SJSA1 (cell line): ENCODE results near the gene PEA15. TPM values are rescaled to one million over a fixed set of nuclear protein-coding genes. Genes with fewer than 3 reads are reported as not detected.
A peak's percentile ranks its signal among the peaks of the same experiment; 100 is the strongest.

Experiments
- DNase-seq, 2 experiments: peaks; one replicate each; pipeline ENCODE4 v3.0.0-alpha.2; 2015 to 2020; ENCODE audit warnings: low spot score in 2 of 2, low read depth in 1 of 2
- H3K27ac ChIP-seq: fragments of 250-450 bp; sonication (Bioruptor Pico); 2 replicates; pipeline ENCODE4 v1.5.1; 2020; ENCODE audit warnings: mild to moderate bottlenecking, moderate library complexity
- H3K27me3 ChIP-seq: fragments of 250-450 bp; sonication (Bioruptor Pico); replicated peaks from 2 replicates; pipeline ENCODE4 v1.5.1; 2020; ENCODE audit warnings: mild to moderate bottlenecking, moderate library complexity
- H3K36me3 ChIP-seq: fragments of 250-450 bp; sonication (Bioruptor Pico); 2 replicates; pipeline ENCODE4 v1.5.1; 2020; ENCODE audit warnings: mild to moderate bottlenecking
- H3K4me1 ChIP-seq: fragments of 250-450 bp; sonication (Bioruptor Pico); replicated peaks from 2 replicates; pipeline ENCODE4 v1.6.1; 2021; ENCODE audit warnings: mild to moderate bottlenecking
- H3K4me3 ChIP-seq: fragments of 250-450 bp; sonication (Bioruptor Pico); 2 replicates; pipeline ENCODE4 v1.5.1; 2020; ENCODE audit warnings: mild to moderate bottlenecking
- H3K9me3 ChIP-seq: fragments of 250-450 bp; sonication (Bioruptor Pico); replicated peaks from 2 replicates; pipeline ENCODE4 v1.5.1; 2020; ENCODE audit warnings: mild to moderate bottlenecking
- total RNA-seq: library from RNA; depleted of rRNA; stranded (reverse); fragments of >200 nt; shearing (Covaris generic); gene quantifications from 2 replicates; pipeline ENCODE4 v1.2.3, GENCODE V29; 2014

Gene PEA15
- total RNA-seq, 1 experiment from 2014 or later = 321 TPM

DNA sequence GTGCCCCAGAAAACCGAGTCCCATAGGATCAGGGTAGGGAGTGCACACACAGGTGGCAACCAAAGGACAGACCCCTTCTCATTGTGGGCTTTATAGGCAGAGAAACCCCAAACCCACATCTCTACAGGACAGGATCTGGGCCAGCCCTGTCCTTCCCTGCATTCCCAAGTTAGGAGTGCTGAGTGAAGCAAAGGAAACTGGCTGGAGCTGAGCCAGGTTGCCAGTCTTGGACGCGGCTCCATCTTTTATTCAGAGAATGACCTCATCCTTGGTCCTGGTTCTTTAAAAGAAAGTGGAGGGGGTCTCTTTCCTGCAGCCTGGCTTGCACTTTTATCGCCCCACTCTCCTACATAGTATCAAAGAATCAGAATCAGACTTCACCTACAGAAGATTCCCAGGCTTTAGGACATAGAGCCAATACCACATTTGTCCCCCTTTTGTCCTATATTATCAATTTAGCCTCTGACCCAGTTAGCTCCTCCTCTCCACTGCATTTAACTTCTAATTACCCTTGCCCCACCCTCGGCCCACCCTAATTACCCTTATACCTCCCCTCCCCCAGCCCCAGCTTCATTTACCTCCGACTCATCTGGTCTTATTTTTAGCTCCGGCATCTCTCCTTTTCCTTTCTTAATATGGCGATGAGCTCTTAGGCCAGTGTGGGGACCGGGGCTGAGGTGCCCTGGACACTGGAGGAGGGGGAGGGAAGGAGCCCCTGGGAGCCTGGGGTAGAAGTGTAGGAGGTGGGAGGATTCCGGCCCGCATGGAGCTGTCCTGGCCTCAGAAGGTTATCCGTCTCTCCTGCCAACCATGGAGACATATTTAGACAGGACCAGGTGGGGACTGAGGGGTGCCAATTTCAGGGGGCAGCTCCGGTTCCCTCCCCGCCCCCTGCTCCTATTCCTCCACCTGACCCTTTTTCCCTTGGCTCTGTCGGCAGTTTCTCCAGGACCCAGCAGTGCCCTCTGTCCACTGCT is 15.2 kb upstream of the PEA15 start, which contains the start of gene CASQ1:
TSS of gene CASQ1 (plus strand) at position 927 of the 977 bp plus-strand sequence. CDS start 177 bp downstream, outside the sequence.
- H3K9me3 ChIP-seq = no peaks in the 10 kb centered on the region
- H3K36me3 ChIP-seq = no peaks in the 10 kb centered on the region
- DNase-seq = no peak

DNA sequence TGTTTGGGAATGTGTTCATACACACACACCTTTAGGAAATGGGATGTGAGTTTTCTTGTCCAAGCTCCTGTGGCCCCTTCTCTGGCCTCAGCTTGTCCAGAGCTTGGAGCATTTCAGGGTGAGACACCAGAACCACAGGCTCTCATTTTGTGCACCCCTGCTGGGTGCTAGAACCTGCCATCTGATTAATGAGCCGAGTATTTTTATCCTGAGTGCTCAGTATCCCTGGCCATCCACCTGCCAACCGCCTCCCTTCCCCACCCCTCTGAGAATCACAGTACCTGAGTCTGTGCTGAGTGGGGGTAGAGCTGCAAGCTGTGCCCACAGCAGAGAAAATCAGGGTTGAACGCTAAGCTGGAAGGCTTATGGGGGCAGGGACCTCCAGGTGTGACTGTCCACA is 13.4 kb upstream of the PEA15 start:
- Histone ChIP-seq H3K4me1 (peaks cover 23% of the 10 kb centered on the region), H3K36me3 (no peaks in the 10 kb centered on the region), H3K9me3 (no peaks in the 10 kb centered on the region), H3K27me3 (no peaks in the 10 kb centered on the region), H3K27ac (no peak overlapping the region), H3K4me3 (no peak overlapping the region)
- no peak for DNase-seq

More for the DNA sequence above, 15.2 kb upstream of the PEA15 start, which contains the start of gene CASQ1:
- Histone ChIP-seq H3K27ac (no peak within 1 kb of the TSS), H3K4me1 (peaks cover 23% of the 10 kb centered on the region), H3K4me3 (no peak within 1 kb of the TSS), H3K27me3 (no peaks in the 10 kb centered on the region)

DNA sequence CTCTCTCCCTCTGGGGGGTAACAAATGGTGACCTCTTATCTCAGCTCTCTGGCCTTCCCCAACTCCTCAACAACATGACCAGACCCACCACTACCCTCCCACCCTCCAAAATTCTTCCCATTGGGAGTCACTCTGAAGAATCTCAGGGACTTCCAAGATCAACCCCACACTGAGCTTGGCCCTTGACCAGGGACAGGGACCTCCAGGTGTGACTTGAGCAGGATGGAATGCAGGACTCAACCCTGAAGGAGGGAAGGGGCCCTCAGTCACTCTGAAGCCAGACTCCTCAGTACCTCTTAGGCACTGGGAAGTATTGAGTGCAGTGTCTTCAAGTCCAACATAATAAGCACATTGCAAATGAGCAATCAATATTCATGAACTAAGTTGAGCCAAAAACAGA is 12.9 kb upstream of the PEA15 start:
- Histone ChIP-seq H3K4me1 (peaks cover 23% of the 10 kb centered on the region), H3K27me3 (no peaks in the 10 kb centered on the region), H3K36me3 (no peaks in the 10 kb centered on the region), H3K4me3 (no peak overlapping the region), H3K27ac (no peak overlapping the region), H3K9me3 (no peaks in the 10 kb centered on the region)
- no peak for DNase-seq

DNA sequence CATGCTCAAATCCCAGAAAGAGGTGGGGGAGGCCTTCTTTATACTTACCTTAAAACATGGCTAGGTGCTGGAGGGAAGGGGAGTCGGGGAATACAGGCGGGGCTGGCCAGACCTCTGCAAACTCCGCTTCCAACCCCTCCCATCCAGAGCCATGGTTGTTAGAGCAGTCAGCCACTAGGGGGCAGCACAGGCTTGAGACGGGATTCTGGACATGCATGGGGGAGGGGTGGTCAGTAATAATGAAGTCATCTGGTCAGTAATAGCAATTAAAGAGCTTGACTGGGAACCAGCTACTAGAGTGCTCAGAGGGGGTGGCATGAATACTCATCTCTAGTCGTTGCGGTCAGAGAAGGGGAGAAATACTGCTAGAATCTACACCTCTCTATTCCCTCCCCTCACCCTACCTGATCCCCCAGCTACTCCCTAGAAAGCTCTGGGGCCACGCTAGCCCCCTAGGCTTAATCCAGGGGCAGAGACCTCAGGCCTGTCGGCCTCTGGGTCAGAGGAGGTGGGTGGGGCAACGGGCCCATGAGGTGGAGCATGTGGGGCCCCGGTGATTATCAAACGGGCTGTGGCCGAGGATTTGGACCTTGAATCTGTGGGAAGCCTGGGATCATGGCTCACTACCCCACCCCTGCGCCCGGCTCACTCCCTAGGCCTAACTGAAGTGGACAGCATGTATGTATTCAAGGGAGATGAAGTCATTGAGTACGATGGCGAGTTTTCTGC is 11.9 kb upstream of the PEA15 start:
- Histone ChIP-seq H3K27me3 (no peaks in the 10 kb centered on the region), H3K9me3 (no peaks in the 10 kb centered on the region), H3K27ac (peak overlapping the region; percentile 19; the same call in 1 of the 2 replicates)

DNA sequence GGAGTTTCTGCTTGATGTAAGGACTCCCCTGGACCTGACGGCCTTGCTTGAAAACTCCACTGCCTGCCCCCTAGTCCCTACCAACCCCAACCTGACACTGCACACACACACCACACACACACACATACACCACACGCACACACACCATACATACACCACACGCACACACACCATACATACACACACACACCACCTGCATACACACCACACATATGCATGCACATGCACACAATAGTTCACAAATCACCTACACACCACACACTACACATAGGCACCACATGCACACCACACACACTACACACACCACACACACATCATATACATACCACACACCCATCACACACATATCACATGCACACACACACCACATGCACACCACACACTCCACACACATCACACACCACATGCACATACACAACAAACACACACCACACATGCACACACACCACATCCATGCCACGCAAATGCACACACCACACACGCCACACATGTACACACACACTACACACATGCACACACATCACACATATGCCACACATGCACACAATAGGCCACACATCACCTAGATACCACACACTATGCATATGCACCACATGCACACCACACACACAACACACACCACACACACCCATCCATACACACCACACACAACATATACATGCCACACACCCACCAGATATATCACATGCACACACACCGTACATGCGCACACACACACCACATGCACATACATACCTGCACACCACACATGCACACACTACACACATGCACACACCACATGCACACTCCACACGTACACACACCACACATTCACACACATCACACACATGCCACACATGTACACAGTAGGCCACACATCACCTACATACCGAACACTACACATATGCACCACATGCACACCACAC is 11.1 kb upstream of the PEA15 start:
- no peak for DNase-seq
- Histone ChIP-seq H3K4me3 (no peak overlapping the region), H3K27ac (no peak overlapping the region), H3K4me1 (peaks cover 23% of the 10 kb centered on the region), H3K36me3 (no peaks in the 10 kb centered on the region), H3K9me3 (no peaks in the 10 kb centered on the region), H3K27me3 (no peaks in the 10 kb centered on the region)

More for the DNA sequence above, 11.9 kb upstream of the PEA15 start:
- Histone ChIP-seq H3K36me3 (no peaks in the 10 kb centered on the region), H3K4me3 (no peak overlapping the region), H3K4me1 (peaks cover 23% of the 10 kb centered on the region)
- DNase-seq = peak; percentile 84 to 89

DNA sequence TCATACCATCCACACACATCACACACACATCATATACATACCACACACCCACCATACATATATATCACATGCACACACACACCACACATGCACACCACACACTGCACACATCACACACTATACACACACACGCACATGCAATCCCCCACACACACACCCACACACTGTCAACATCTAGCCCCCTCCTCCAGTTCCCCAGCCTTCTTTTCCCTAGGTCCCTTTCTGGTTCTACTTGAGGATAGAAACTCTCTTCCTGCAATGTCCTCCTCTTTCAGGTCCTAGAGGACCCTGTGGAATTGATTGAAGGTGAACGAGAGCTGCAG is 10.5 kb upstream of the PEA15 start:
- Histone ChIP-seq H3K4me1 (peaks cover 19% of the 10 kb centered on the region), H3K36me3 (no peaks in the 10 kb centered on the region), H3K4me3 (no peak overlapping the region), H3K27ac (no peak overlapping the region), H3K9me3 (no peaks in the 10 kb centered on the region), H3K27me3 (no peaks in the 10 kb centered on the region)
- no peak for DNase-seq

DNA sequence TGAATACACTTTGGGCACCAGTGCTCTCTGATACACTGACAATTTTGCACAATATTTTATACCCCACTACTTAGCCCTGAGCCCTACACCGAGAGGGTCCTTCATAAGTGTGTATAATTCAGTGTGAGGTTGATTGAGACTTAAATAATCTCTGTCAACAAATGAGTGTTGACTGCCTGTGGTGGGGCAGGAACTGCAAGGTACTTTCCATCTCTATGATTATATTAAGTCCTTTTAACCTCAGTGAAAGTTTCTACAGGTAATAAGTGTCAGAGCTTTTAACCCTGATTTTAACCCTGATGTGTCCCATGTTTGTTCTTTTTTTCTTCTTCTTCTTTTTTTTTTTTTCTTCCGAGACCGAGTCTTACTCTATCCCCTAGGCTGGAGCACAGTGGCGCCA is 9.0 kb upstream of the PEA15 start:
- no peak overlapping the region for H3K27ac ChIP-seq
- H3K4me3 ChIP-seq = no peak overlapping the region
- H3K4me1 ChIP-seq = peaks cover 12% of the 10 kb centered on the region
- no peaks in the 10 kb centered on the region for H3K9me3 ChIP-seq
- H3K27me3 ChIP-seq = no peaks in the 10 kb centered on the region
- no peaks in the 10 kb centered on the region for H3K36me3 ChIP-seq
- no peak for DNase-seq

DNA sequence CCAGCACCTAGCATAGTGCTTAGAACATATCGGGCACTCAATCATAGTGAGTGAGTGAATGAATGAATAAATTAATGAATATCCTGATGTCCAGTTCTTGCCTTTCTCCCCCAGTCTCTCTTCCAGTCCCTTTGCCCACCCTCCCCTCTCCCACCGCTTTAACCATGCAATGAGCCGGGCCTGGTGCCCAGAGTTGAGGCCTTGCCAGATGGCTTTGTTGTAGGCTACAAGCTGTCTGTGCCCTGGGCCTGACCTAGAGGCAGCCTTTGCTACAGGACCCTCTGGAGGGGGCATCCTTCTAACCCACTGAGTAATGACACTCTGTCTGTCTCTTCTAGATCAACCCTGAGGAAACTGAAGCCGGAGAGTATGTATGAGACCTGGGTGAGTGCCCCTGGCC is 8.0 kb upstream of the PEA15 start:
- no peaks in the 10 kb centered on the region for H3K27me3 ChIP-seq
- peaks cover 10% of the 10 kb centered on the region for H3K4me1 ChIP-seq
- H3K36me3 ChIP-seq = no peaks in the 10 kb centered on the region
- no peak for DNase-seq
- H3K27ac ChIP-seq = no peak overlapping the region
- H3K9me3 ChIP-seq = no peaks in the 10 kb centered on the region
- no peak overlapping the region for H3K4me3 ChIP-seq

DNA sequence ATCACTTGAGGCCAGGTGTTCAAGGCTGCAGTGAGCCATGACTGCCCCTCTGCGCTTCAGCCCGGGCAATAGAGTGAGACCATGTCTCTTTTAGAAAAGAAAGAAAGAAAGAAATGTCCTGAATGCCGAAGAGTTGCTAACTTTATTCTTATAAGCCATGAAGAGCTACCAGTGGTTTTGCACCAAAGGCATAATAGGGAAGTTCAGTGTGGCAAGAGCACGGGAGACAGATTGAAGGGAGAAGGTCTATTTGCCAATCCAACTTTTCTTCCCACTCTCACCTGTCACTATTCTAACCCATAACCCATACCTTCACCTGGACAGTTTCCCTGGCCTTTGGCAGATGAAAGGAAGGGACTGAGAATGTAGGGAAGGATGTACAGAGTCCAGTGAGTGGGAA is 4.4 kb upstream of the PEA15 start:
- H3K27me3 ChIP-seq = no peaks in the 10 kb centered on the region
- H3K27ac ChIP-seq = no peak overlapping the region
- peaks cover 6% of the 10 kb centered on the region for H3K36me3 ChIP-seq
- no peak for DNase-seq
- 0 out of 2 replicates have a peak, but pooled peaks cover 4% of the 10 kb centered on the region for H3K9me3 ChIP-seq
- H3K4me3 ChIP-seq = no peak overlapping the region
- H3K4me1 ChIP-seq = peaks cover 7% of the 10 kb centered on the region

DNA sequence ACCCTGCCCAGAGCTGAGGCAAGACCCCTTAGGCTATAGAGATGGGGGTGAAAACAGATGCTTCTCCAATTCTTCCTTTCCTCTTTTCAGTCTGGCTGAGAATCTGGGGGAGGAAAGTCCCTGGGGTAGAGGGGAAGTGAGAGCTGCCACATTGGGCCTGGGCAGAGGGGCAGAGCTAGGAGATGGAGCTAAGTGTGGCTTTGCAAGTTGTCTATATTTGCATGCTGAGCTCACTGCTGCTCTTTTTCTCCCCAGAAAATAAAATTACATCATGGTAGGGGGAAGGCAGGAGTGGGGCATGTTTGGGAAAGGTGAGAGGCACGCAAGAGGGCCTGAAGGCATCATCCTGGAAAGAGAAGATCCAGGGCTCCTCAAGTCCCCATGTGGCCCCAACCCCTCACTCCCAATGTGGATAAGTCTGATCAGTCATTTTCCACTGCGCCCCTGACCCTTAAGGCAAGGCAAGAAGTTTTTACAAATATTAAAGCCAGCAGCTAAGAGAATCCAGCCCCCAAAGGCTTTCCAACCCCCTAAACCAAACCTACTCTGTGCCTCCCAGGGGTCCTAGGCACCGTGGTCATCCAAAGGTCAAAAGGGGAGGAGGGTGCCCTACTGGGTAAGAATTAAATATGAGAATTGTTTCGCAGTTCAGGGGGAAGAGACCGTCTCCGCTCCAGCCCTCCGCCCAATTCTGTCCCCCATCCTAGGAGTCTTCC is 500 bp upstream of the PEA15 start:
- Histone ChIP-seq H3K27me3 (no peaks in the 10 kb centered on the region), H3K27ac (peak overlapping the region; percentile 99), H3K4me3 (peak overlapping the region; percentile 99), H3K36me3 (peaks cover 42% of the 10 kb centered on the region), H3K4me1 (peaks cover 43% of the 10 kb centered on the region), H3K9me3 (0 out of 2 replicates have a peak, but pooled peaks cover 4% of the 10 kb centered on the region)
- DNase-seq = peak in 1 of 2 experiments; percentile 16

DNA sequence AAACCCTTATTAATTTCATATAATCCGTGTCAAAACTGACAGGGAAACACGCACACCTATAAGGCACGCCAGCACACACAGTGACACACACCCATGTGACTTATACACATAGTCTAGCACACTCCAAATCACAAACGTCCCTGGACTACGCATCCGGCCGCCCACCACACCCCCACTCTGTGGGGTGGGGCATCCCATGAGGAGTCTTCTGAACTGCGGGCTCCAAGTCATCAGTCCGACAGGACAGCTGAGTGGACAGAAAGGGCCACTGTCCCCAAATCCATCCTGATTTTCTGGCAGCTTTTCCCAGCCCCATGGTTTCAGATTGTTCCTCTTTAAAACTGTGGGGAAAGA is 829 bp downstream of the PEA15 start:
- 0 out of 2 replicates have a peak, but pooled peaks cover 9% of the 10 kb centered on the region for H3K9me3 ChIP-seq
- peak overlapping the region; percentile 99 for H3K4me3 ChIP-seq
- H3K27ac ChIP-seq = peak overlapping the region; percentile 99
- H3K4me1 ChIP-seq = peaks cover 47% of the 10 kb centered on the region
- no peaks in the 10 kb centered on the region for H3K27me3 ChIP-seq
- DNase-seq = peak; percentile 81 to 89
- H3K36me3 ChIP-seq = peaks cover 55% of the 10 kb centered on the region

DNA sequence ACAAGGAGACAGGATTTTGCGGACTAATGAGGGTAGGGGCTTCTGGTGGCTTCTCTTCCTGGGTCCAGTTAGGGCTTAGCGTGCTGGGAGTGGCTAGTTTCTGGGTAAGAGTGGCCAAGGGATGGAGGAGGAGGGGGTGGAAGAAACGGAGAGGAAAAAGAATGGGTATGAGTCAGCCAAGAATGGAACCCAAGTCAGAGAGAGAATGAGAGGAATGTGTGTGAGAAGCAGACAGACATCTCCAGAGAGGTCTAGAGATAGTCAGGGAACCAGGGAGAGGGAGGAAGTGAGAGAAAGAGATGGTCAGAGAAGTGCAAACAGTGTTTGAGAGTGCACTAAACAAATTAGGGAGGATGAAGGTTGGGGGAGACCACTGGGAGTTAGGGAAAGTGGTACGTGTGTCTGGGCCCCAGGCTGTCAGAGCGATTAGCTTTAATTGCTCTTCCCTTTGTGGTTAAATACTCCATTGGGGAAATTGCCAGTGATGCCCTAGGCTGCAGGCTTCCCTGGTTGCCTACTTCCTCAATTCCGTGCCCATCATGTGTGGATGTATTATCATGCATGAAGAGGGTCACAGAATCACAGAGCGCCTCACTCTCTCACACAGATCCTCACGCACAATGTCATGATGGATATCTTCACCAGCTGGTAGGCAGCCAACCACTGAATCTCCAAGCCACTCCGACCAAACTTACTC is 1.4 kb downstream of the PEA15 start:
- Histone ChIP-seq H3K36me3 (peaks cover 61% of the 10 kb centered on the region), H3K27ac (peak overlapping the region; percentile 99), H3K9me3 (0 out of 2 replicates have a peak, but pooled peaks cover 9% of the 10 kb centered on the region), H3K4me1 (peaks cover 47% of the 10 kb centered on the region), H3K27me3 (no peaks in the 10 kb centered on the region), H3K4me3 (peak overlapping the region; percentile 99)
- DNase-seq = peak; percentile 89 to 95
